ENCODE measurements around the gene STON2. TPM values are rescaled to one million over a fixed set of nuclear protein-coding genes. Genes with fewer than 3 reads are reported as not detected.

Gene STON2
- total and polyA plus RNA-seq, 2 of the 8 experiments (the other 6 are each of a cell fraction or from before 2014, with no cell fraction given): 8.9 to 50.0 TPM

DNA sequence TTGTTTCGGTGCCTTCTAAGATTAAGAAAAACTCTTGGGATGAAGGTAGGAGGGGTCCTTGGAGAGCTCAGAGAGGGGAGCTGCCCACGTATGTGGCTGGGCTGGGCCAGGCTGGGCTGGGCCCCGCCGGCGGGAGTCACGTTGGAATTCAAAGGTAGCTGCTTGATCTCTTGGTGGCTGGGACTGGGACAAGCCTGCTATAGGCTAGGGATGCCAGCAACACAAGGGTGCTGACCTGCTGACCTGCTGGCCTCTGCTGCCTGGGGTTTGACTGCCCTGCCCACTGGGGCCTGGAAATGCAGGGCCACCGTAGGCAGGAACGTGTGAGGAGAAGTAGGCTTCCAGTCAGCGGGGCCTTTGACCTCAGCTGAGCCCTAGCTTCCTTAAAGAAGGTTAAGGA, 126.6 kb downstream of the STON2 start:
- H3K18ac ChIP-seq (ENCODE audit: extremely low read depth, low read length): no peak overlapping the region
- H3K4me3 ChIP-seq (ENCODE audit: extremely low read depth in 1 of 4, insufficient read depth in 2 of 4, low read depth in 3 of 4, low read length in 4 of 4): no peak overlapping the region
- H3K79me1 ChIP-seq (ENCODE audit: low read depth, low read length): no peaks in the 10 kb centered on the region
- no peak overlapping the region for H2AFZ ChIP-seq (ENCODE audit: low read length)
- H3K36me3 ChIP-seq (ENCODE audit: control insufficient read depth in 2 of 4, insufficient read depth in 4 of 4, low read length in 3 of 4): peaks cover 5 to 15% (median 8%) of the 10 kb centered on the region in 4 experiments; a peak in 5 of 8 replicates
- H2BK12ac ChIP-seq (ENCODE audit: low read depth, low read length): no peak overlapping the region
- no peaks in the 10 kb centered on the region for H3K23me2 ChIP-seq (ENCODE audit: low read depth, low read length)
- H2BK15ac ChIP-seq (ENCODE audit: low read length): no peak overlapping the region
- no peak overlapping the region for H4K91ac ChIP-seq (replicated peaks; ENCODE audit: insufficient read length, low read length)
- no peak overlapping the region for H2BK20ac ChIP-seq (ENCODE audit: low read length)
- H3K9me3 ChIP-seq (ENCODE audit: insufficient read depth in 2 of 2, low read depth in 1 of 2, low read length in 1 of 2): no peaks in the 10 kb centered on the region
- no peak overlapping the region for H2BK120ac ChIP-seq (replicated peaks; ENCODE audit: low read depth, low read length)
- no peak overlapping the region for H4K8ac ChIP-seq (ENCODE audit: extremely low read depth, insufficient read depth, low read length)
- ChIA-PET POLR2A (ENCODE audit: partially characterized antibody) (interaction anchor here (1.2 kb wide), 1 partner anchor 52 kb away, joined by 3 read pairs; the partner anchor contains the start of gene GTF2A1), CTCF (ENCODE audit: partially characterized antibody) (interaction anchor here (0.6 to 20.7 kb wide), 10 partner anchors 24 to 239 kb away, joined by 3 to 426 read pairs (median 4); no protein-coding TSS in a partner anchor)
- no peak overlapping the region for H3K9ac ChIP-seq (replicated peaks in 1 of 4; ENCODE audit: extremely low read depth in 1 of 4, low read depth in 3 of 4, low read length in 3 of 4)
- no peak overlapping the region for H3K4me2 ChIP-seq (ENCODE audit: insufficient read depth in 1 of 2, low read depth in 2 of 2, low read length in 2 of 2)
- 83% methylated on average over 9 of the region's 9 CpGs; no CpG with 5 or more reads in 1 of the 2 experiments for WGBS, 2 experiments (ENCODE audit: extremely low coverage in 1 of 2, insufficient coverage in 1 of 2, insufficient read length in 1 of 2, insufficient replicate concordance in 2 of 2, low coverage in 1 of 2, low lambda C conversion rate in 2 of 2, missing lambda C conversion rate in 1 of 2)
- H3K23ac ChIP-seq (ENCODE audit: insufficient read length): no peak overlapping the region
- H4K20me1 ChIP-seq (replicated peaks in 1 of 2; ENCODE audit: control insufficient read depth in 1 of 2, insufficient read depth in 2 of 2, low read length in 2 of 2): no peaks in the 10 kb centered on the region
- no peak overlapping the region for H4K5ac ChIP-seq (ENCODE audit: insufficient read length, low read depth, low read length)
- H3K79me2 ChIP-seq (ENCODE audit: control insufficient read depth in 1 of 2, insufficient read depth in 2 of 2, low read length in 2 of 2): no peaks in the 10 kb centered on the region
- no peak overlapping the region for H2AK5ac ChIP-seq (ENCODE audit: low read depth, low read length)
- no peak overlapping the region for H3K14ac ChIP-seq (ENCODE audit: insufficient read length)
- no peak for FAIRE-seq
- no peak for DNase-seq (ENCODE audit: low read depth in 1 of 2, low spot score in 2 of 2)
- H2BK5ac ChIP-seq (ENCODE audit: low read depth, low read length): no peak overlapping the region
- TF ChIP-seq CREB1 (IDR thresholded peaks at IDR 0.05): no peak
- TF ChIP-seq CEBPB (IDR thresholded peaks at IDR 0.05; ENCODE audit: low read depth, low read length): no peak
- no peak for TF ChIP-seq POLR2A (IDR thresholded peaks at IDR 0.05; ENCODE audit: control extremely low read depth in 1 of 2, low read depth in 2 of 2, low read length in 2 of 2)
- no peak for TF ChIP-seq BRCA1 (IDR thresholded peaks at IDR 0.05; ENCODE audit: low read depth, low read length)
- no peak for TF ChIP-seq EP300 (IDR thresholded peaks at IDR 0.05; ENCODE audit: borderline replicate concordance in 1 of 2, low read depth in 2 of 2, low read length in 2 of 2)
- TF ChIP-seq NRF1 (IDR thresholded peaks at IDR 0.05; ENCODE audit: low read depth, low read length): no peak
- no peak for TF ChIP-seq RXRA (IDR thresholded peaks at IDR 0.05; ENCODE audit: insufficient read depth, low read depth, low read length)
- no peak for TF ChIP-seq NANOG (IDR thresholded peaks at IDR 0.05; ENCODE audit: insufficient read depth, low read depth, low read length, poor library complexity, severe bottlenecking)
- no peak for TF ChIP-seq RFX5 (IDR thresholded peaks at IDR 0.05; ENCODE audit: borderline replicate concordance, low read depth, low read length)
- H3K27ac ChIP-seq (ENCODE audit: low read depth, low read length): no peak overlapping the region
- no peak overlapping the region for H3K56ac ChIP-seq (replicated peaks; ENCODE audit: insufficient read length, low read depth, low read length)
- no peaks in the 10 kb centered on the region for H3K4me1 ChIP-seq (replicated peaks in 1 of 4; ENCODE audit: control insufficient read depth in 3 of 4, insufficient read depth in 4 of 4, low read length in 3 of 4)
- no peaks in the 10 kb centered on the region for H3K27me3 ChIP-seq (replicated peaks in 1 of 4; ENCODE audit: control insufficient read depth in 3 of 4, extremely low read depth in 1 of 4, insufficient read depth in 3 of 4, low read length in 3 of 4)
- no peak overlapping the region for H3K4ac ChIP-seq (replicated peaks; ENCODE audit: insufficient read length, low read depth, low read length)

Data from H1 (cell line).